ENCODE results near the gene SLC25A12. TPM values are rescaled to one million over a fixed set of nuclear protein-coding genes. Genes with fewer than 3 reads are reported as not detected.
"Not testable (repeated sequence)": the region's sequence is repeated elsewhere in the genome, so short reads cannot be mapped to it uniquely, and the experiment has no call there.

SLC25A12 gene
- total and polyA plus RNA-seq, 9 of the 15 experiments (the other 6 are each of a cell fraction or from before 2014, with no cell fraction given), result 13.5 to 36.5 (median 21.7) TPM

DNA sequence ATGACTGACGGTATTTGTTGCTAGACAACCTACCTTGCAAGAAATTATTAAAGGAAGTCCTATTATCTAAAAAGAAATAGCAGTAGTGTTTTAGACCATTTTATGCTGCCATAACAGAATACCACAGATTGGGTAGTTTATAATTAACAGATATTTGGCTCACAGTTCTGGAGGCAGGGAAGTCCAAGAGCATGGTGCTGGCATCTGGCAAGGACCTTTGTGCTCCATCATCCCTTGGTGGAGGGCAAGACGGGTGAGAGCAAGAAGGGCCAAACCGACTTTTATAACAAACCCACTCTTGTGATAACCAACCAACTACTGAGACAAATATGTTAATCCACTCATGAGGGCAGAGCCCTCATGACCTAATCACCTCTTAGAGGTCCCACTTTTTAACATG, 115.5 kb downstream of the SLC25A12 start:
- ATAC-seq, result no peak
- in situ Hi-C loops (cut with MboI), result no loop called here
- 53% methylated on average over 3 of the region's 3 CpGs for WGBS (ENCODE audit: insufficient coverage, low coverage, missing lambda C conversion rate)
- H3K9me1 ChIP-seq (ENCODE audit: control insufficient read depth, insufficient read depth, low read length), result no peaks in the 10 kb centered on the region
- no peaks in the 10 kb centered on the region for H3K79me2 ChIP-seq (ENCODE audit: control insufficient read depth, insufficient read depth, low read length)
- H4K20me1 ChIP-seq (replicated peaks; ENCODE audit: control insufficient read depth, insufficient read depth, low read length), result no peaks in the 10 kb centered on the region
- CTCF ChIA-PET (ENCODE audit: low intra/inter-chr PET ratio), result no interaction called here
- POLR2A ChIA-PET, result interaction anchor here (0.6 kb wide), 1 partner anchor 168 kb away, joined by 3 read pairs; no protein-coding TSS in a partner anchor
- BruUV-seq (replicated peaks), result no TSS peak
- H2AFZ ChIP-seq (ENCODE audit: low read depth, low read length), result no peak overlapping the region
- TF ChIP-seq MECOM (CRISPR knock-in tag; IDR thresholded peaks at IDR 0.05), result no peak
- no peak for TF ChIP-seq MTF1 (CRISPR knock-in tag; IDR thresholded peaks at IDR 0.05; ENCODE audit: borderline replicate concordance)
- TF ChIP-seq, protein P1, sequence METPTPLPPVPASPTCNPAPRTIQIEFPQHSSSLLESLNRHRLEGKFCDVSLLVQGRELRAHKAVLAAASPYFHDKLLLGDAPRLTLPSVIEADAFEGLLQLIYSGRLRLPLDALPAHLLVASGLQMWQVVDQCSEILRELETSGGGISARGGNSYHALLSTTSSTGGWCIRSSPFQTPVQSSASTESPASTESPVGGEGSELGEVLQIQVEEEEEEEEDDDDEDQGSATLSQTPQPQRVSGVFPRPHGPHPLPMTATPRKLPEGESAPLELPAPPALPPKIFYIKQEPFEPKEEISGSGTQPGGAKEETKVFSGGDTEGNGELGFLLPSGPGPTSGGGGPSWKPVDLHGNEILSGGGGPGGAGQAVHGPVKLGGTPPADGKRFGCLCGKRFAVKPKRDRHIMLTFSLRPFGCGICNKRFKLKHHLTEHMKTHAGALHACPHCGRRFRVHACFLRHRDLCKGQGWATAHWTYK (CRISPR knock-in tag; IDR thresholded peaks at IDR 0.05), result no peak
- TF ChIP-seq, protein P2, sequence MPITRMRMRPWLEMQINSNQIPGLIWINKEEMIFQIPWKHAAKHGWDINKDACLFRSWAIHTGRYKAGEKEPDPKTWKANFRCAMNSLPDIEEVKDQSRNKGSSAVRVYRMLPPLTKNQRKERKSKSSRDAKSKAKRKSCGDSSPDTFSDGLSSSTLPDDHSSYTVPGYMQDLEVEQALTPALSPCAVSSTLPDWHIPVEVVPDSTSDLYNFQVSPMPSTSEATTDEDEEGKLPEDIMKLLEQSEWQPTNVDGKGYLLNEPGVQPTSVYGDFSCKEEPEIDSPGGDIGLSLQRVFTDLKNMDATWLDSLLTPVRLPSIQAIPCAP (CRISPR knock-in tag; IDR thresholded peaks at IDR 0.05; ENCODE audit: borderline replicate concordance), result no peak
- TF ChIP-seq, protein P3, sequence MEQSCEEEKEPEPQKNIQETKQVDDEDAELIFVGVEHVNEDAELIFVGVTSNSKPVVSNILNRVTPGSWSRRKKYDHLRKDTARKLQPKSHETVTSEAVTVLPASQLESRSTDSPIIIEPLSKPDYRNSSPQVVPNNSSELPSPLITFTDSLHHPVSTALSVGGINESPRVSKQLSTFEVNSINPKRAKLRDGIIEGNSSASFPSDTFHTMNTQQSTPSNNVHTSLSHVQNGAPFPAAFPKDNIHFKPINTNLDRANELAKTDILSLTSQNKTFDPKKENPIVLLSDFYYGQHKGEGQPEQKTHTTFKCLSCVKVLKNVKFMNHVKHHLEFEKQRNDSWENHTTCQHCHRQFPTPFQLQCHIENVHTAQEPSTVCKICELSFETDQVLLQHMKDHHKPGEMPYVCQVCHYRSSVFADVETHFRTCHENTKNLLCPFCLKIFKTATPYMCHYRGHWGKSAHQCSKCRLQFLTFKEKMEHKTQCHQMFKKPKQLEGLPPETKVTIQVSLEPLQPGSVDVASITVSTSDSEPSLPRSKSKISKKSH (CRISPR knock-in tag; IDR thresholded peaks at IDR 0.05), result no peak
- TF ChIP-seq ZC3H8 (IDR thresholded peaks at IDR 0.05), result no peak
- TF ChIP-seq NONO (IDR thresholded peaks at IDR 0.05; ENCODE audit: low read depth in 2 of 2, low read length in 1 of 2), result no peak
- H3K4me2 ChIP-seq (ENCODE audit: insufficient read depth, low read length), result no peak overlapping the region
- H3K36me3 ChIP-seq (ENCODE audit: control insufficient read depth, insufficient read depth, low read length), result no peaks in the 10 kb centered on the region
- no peak overlapping the region for H3K4me3 ChIP-seq
- H3K27ac ChIP-seq (ENCODE audit: extremely low read depth, low read depth, low read length), result no peak overlapping the region
- no peak overlapping the region for H3K9ac ChIP-seq (ENCODE audit: insufficient read depth in 1 of 2, low read depth in 2 of 2, low read length in 2 of 2)
- FAIRE-seq, result no peak
- intact Hi-C loops (cut with micrococcal nuclease), result no loop called here
- H3K27me3 ChIP-seq (ENCODE audit: control insufficient read depth in 2 of 2, insufficient read depth in 2 of 2, low read length in 2 of 2), result no peaks in the 10 kb centered on the region
- peaks cover 1% of the 10 kb centered on the region; the same call in 1 of the 2 replicates for H3K9me3 ChIP-seq (replicated peaks; ENCODE audit: control insufficient read depth, insufficient read depth, low read depth, low read length)
- H3K4me1 ChIP-seq (replicated peaks in 1 of 2; ENCODE audit: control insufficient read depth in 2 of 2, insufficient read depth in 2 of 2, low read length in 2 of 2), result no peaks in the 10 kb centered on the region
- no peak for DNase-seq (ENCODE audit: extremely low read depth in 1 of 4, low spot score in 3 of 4)

DNA sequence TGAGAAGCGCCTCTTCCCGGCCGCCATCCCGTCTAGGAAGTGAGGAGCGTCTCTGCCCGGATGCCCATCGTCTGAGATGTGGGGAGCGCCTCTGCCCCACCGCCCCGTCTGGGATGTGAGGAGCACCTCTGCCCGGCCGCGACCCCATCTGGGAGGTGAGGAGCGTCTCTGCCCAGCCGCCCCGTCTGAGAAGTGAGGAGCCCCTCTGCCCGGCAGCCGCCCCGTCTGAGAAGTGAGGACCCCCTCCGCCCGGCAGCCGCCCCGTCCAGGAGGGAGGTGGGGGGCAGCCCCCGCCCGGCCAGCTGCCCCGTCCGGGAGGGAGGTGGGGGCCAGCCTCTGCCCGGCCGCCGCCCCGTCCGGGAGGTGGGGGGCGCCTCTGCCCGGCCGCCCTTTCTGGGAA, 119.5 kb downstream of the SLC25A12 start:
- CTCF ChIA-PET (ENCODE audit: low intra/inter-chr PET ratio); H3K4me3 ChIP-seq; H3K36me3 ChIP-seq (ENCODE audit: control insufficient read depth, insufficient read depth, low read length); H3K9me3 ChIP-seq (replicated peaks; ENCODE audit: control insufficient read depth, insufficient read depth, low read depth, low read length); H3K4me2 ChIP-seq (ENCODE audit: insufficient read depth, low read length); H3K9me1 ChIP-seq (ENCODE audit: control insufficient read depth, insufficient read depth, low read length); H2AFZ ChIP-seq (ENCODE audit: low read depth, low read length); ATAC-seq; H4K20me1 ChIP-seq (replicated peaks; ENCODE audit: control insufficient read depth, insufficient read depth, low read length); POLR2A ChIA-PET; H3K27me3 ChIP-seq (ENCODE audit: control insufficient read depth in 2 of 2, insufficient read depth in 2 of 2, low read length in 2 of 2); DNase-seq (ENCODE audit: extremely low read depth in 1 of 4, low spot score in 3 of 4); BruUV-seq (replicated peaks); in situ Hi-C loops (cut with MboI); FAIRE-seq; H3K4me1 ChIP-seq (replicated peaks in 1 of 2; ENCODE audit: control insufficient read depth in 2 of 2, insufficient read depth in 2 of 2, low read length in 2 of 2); intact Hi-C loops (cut with micrococcal nuclease); H3K79me2 ChIP-seq (ENCODE audit: control insufficient read depth, insufficient read depth, low read length); H3K27ac ChIP-seq (ENCODE audit: extremely low read depth, low read depth, low read length); H3K9ac ChIP-seq (ENCODE audit: insufficient read depth in 1 of 2, low read depth in 2 of 2, low read length in 2 of 2): not testable (repeated sequence)
- 79% methylated on average over 5 of the region's 35 CpGs for WGBS (ENCODE audit: insufficient coverage, low coverage, missing lambda C conversion rate)

Data from K562 (cell line).